AG08395 (cell line): ENCODE results near the gene ERI3.
A peak's percentile ranks its signal among the peaks of the same experiment; 100 is the strongest.

ENCODE experiments used
- DNase-seq: peaks from one replicate; pipeline ENCODE4 v3.0.0; 2012; ENCODE audit warnings: mixed read lengths, low spot score

ERI3 gene

GRCh38 chr1:44354840-44355581 is at the start of gene ERI3:
Gene ERI3, minus strand, starts transcription at chr1:44355257. Its CDS starts 231 bp downstream, at chr1:44355026.
- peak; percentile 100 for DNase-seq

GRCh38 chr1:44401256-44402228 is 46.5 kb upstream of the ERI3 start:
- no peak for DNase-seq

- DNase-seq = peak; percentile 77
Measured at GRCh38 chr1:44390277-44390676, 35.2 kb upstream of the ERI3 start.

- no peak for DNase-seq
Measured at GRCh38 chr1:44389437-44389836, 34.4 kb upstream of the ERI3 start.

GRCh38 chr1:44388551-44388950 is 33.5 kb upstream of the ERI3 start:
- DNase-seq = no peak

GRCh38 chr1:44380666-44381177 is 25.7 kb upstream of the ERI3 start:
- DNase-seq = no peak

- peak; percentile 67 for DNase-seq
Measured at GRCh38 chr1:44377925-44378784, 23.1 kb upstream of the ERI3 start.

- DNase-seq = no peak
Measured at GRCh38 chr1:44375547-44375946, 20.5 kb upstream of the ERI3 start.

GRCh38 chr1:44371206-44371605 is 16.1 kb upstream of the ERI3 start:
- no peak for DNase-seq

- DNase-seq = no peak
Measured at GRCh38 chr1:44368471-44369151, 13.6 kb upstream of the ERI3 start.

GRCh38 chr1:44367944-44368343 is 12.9 kb upstream of the ERI3 start:
- no peak for DNase-seq

- DNase-seq = no peak
Measured at GRCh38 chr1:44366371-44366975, 11.4 kb upstream of the ERI3 start.

GRCh38 chr1:44361478-44361877 is 6.4 kb upstream of the ERI3 start:
- DNase-seq = peak; percentile 10

- DNase-seq = no peak
Measured at GRCh38 chr1:44359234-44359935, 4.3 kb upstream of the ERI3 start.

GRCh38 chr1:44357710-44358109 is 2.7 kb upstream of the ERI3 start:
- no peak for DNase-seq

- DNase-seq = no peak
Measured at GRCh38 chr1:44355582-44356305, 687 bp upstream of the ERI3 start.

- DNase-seq = peak; percentile 38
Measured at GRCh38 chr1:44354268-44354839, 703 bp downstream of the ERI3 start.

- no peak for DNase-seq
Measured at GRCh38 chr1:44353604-44354003, 1.5 kb downstream of the ERI3 start.

GRCh38 chr1:44351289-44351688 is 3.8 kb downstream of the ERI3 start:
- no peak for DNase-seq
